NCI-H1092 (cell line): ENCODE results near the gene TMEM43.

Experiments used
- DNase-seq: peaks from one replicate; lab custom pipeline; 2025; lab: John Stamatoyannopoulos, UW

The TMEM43 gene

DNA sequence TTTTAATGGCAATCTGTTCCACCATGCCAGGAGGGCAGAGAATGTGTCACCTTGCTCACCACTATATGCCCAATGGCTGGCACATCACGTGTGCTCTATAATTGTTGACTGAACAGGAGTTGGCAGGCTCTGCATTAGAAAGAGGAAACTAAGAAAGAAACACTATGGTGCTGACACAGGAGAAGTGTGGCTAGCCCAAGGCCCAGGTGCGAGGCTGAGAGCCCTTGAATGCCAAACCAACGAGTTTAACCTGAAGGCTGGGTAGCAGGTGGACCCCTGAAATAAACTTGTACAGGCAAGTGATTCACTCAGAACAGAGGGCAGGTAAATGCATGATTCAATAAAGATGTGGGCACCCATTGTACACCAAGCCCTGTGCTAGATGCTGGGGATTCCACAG lies 2.6 kb upstream of the TMEM43 start:
- DNase-seq: no peak

DNA sequence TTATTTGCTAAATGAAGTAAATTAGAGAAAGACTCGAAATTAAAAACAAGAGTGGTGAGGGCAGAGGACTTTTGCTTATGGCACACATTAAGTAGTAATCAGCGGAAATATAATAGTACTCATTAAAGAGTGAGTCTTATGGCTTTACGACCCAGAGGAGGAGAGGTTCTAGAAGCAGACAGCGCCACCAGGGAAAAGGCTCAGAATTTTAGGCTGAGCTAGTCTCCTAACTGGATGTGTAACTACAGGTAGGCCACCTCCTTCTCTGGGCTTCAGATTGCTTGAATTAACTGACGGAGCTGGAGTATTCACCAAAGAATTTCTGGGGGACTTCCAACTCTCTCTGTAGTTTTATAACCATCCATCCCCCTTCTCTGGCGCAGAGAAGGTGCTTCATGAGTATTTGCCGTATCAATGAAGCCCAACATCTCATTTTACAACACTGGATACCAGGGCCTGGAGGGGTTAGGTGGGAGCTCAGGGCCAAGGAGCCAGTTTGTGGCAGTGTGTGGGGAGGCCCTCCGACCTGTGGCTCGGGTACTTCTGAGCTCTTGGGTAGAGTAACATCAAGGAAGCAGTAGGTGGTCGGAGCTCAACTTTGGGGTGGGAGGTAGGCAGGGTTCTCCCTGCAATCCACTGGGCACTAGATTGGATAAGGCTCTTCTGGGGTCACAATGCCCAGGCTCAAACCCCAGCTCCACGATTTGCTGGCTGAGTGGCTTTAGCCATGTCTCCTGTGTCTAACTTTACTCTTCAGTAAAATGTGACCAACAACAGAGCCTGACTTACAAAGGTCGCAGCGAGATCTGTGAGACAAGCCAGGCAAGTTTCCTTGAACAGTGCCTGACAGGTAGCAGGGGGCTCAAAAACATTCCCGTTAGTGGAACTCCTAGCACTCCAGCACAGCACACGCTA lies 1.3 kb upstream of the TMEM43 start:
- no peak for DNase-seq

DNA sequence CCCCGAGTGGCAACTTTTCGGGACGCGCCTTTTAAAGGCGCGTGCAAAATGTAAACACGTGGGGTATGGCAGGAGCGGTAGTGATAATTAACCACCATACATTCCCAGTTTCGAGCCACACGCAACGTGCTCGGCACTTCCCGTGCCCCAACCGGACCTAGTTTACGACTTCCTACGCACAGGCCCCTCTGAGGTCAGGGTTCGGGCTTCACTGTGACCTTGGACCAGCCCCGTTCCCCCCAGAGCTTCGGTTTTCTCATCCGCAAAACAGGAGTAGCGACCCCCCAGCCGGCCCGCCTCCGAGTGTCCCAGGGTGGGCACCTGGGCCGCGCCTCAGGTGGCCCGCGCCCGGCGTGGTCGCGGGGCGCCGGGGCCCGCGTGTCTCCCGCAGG lies 633 bp upstream of the TMEM43 start:
- peak; percentile 31 for DNase-seq

DNA sequence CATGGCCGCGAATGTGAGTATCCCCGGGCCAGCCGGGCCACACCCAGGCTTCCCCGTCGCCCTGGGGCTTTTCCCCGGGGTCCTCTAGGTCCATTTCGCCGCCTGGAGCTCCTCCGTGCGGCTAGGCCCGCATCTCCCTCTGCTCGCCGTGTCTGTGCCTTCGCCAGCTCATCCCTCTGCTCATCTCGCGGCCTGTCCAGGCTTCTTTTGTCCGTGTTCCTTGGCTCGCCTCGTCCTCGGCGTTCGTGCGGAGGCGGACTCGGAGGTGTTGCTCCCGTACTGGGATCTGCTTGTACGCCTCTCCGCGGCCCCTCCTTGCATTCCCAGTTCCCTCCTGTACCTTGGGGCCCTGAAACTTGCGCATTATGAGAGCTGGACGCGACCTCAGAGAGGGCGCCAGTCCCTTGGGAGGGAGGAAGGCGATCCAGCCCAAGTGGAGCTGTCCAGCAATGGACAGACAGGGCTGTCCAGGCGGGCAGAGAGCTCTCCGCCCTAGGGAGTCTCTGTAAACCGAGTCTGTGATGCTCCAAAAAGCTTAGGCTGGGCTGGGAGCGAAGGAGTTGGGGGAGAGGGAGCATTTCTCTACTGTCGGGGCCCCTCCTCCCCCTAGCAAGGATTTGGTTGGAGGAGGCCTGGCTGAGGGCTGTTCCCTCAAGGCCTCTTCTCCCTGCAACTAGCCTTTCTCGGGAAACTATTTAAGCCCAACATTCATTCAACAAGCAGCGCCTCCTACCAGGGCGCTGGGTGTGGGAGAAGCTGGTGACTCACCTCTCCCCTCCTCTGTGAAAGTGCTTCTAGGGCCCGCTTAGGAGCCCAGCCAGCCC lies 553 bp downstream of the TMEM43 start:
- DNase-seq: peak; percentile 10

DNA sequence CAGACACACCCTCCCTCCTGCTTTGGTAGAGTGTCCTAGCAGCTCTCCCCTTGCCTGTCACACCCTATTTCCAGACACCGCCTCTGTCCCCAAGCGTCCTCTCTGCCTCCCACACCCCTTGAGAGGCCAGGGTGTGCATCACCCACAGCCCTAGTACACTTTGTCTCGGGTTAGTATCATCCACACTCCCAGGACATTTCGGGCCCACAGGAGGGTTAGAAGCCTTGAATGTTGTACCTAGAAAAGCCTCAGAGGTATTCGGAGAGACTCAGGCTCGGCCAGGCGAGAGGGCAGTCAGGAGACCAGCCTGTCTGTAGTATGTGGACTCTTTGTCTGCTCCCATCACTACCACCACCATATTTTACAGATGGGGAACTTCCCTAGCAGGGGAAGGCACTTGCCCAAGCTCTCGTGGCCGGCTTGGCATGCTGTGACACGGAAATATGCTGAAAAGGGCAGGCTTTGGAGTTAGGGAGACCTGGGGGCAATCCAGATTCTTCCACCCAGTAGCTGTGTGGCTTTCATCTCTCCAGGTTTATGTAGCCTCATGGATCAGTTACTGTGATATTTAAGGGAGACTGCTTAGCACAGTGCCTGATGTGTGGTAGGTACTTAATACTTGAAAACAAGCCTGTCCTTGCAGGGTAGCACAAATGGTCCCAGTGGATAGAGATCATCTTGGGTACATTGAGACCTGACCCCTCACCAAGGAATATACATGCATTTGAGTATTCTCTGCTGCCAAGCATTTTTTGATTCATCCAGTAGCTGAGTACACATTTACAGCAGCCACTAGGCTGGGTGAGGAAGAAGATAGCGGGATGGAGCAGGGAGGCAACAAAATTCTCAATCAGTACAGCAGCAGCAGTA lies 1.4 kb downstream of the TMEM43 start:
- DNase-seq: no peak

DNA sequence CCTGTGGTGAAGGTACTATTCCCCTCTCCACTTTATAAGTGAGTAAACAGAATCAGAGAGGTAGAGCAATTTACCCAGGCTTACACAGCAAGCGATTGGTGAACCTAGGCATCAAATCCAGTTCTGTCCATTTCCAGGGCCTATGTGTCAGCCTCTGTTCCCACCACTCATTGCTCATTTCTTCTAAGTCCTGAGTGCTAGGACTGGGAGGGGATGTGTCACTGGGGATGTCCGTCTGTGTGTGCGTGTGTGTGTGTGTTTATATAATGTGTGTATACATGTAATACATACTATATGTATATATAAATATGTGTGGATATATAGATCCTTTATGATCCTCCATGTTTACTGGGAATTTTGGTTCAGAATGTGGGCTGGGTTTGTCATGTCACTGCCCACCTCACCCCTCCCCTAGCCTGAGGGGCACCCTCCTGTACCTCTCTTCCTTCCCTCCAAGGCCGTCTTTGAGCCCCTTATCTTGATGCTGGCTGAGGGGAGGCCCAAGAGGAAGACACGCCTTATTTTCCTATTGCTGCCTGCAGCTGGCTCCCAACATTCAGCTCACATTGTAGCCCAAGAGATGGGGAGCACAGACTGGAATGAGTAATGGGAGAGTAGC lies 2.1 kb downstream of the TMEM43 start:
- DNase-seq: no peak

DNA sequence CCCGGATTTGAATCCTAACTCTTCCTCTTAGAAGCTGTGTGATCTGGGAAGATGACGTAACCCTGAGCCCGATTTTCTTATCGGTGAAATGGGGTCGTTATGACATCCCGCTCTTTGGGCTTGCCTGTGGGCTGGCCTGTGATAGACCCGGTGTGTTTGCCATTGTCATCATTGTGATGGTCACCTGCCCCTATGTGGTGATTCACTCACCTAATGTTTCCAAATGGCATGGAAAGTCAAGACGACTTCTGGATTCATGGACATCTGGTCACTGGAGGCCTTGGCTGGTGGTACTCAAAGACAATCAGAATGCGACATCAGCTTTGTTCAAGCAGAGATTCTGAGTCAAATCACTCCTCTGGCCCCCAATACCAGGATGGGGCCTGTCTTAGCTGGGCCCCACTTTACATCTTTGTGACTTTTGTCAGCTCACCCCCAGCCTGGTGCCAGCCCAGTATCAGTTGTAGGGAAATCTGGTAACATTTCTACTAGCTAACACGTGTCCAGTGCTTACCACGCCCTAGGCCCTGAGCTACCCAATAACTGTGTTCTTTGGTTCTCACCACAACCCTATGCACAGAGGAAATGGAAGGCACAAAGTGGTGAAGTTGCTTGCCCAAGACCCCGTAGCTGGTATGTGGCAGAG lies 2.8 kb downstream of the TMEM43 start:
- no peak for DNase-seq

DNA sequence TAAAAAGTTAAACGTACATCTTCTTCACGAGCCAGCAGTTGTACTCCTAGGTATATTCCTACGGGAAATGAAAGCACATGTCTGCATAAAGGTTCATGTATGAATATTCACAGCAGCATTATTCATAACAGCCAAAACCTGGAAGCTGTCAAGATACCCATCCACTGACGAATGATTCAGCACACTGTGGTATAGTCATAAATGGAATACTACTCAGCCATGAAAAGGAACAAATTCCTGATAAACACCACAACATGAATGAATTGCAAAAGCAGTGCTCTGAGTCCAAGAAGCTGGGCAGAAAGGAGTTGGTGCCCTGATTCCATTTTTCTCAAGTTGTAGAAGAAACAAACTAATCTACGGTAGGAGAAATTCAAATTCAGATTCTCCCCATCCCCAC lies 3.9 kb downstream of the TMEM43 start:
- DNase-seq: no peak

DNA sequence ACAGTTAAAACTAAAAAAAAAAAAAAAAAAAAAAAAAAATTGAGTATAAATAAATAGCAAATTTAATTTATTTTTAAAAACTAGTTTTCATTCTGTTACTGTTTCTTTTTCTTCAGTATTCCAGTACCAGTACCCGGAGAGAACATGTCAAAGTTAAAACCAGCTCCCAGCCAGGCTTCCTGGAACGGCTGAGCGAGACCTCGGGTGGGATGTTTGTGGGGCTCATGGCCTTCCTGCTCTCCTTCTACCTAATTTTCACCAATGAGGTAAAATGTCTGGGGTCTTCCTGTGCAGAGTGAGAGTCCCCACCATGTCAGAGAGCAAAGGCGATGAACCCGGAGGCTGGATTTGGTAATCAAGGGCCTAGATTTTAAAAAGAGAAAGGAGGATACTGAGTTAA lies 4.4 kb downstream of the TMEM43 start:
- no peak for DNase-seq

DNA sequence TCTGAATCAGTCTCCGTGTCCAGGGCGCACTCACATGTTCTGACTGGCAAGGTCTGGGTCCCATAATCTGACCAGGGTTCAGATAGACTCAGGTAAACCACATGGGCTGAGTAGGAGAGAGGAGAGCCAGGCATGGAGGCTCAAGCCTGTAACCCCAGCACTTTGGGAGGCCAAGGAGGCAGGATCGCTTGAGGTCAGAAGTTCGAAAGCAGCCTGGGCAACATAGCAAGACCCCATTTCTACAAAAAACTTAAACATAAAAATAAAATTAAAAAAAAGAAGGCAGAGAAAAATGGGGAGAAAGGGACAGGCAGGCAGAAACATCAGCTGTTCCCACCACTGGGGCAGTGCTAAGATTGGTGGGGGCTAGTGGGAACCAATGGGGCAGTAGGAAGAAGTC lies 5.4 kb downstream of the TMEM43 start:
- no peak for DNase-seq

DNA sequence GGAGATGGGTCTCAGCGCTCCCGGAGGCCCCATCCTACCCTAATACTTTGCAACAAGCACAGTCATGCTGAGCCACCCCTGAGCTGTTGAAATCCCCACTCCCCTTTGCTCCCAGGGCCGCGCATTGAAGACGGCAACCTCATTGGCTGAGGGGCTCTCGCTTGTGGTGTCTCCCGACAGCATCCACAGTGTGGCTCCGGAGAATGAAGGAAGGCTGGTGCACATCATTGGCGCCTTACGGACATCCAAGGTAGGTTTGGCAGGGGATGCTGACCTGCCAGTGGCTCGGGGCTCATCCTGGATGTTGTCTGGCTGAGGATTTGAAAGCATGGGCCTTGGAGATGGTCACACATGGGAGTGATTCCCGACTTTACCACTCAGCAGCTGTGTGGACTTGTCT lies 5.9 kb downstream of the TMEM43 start:
- no peak for DNase-seq

DNA sequence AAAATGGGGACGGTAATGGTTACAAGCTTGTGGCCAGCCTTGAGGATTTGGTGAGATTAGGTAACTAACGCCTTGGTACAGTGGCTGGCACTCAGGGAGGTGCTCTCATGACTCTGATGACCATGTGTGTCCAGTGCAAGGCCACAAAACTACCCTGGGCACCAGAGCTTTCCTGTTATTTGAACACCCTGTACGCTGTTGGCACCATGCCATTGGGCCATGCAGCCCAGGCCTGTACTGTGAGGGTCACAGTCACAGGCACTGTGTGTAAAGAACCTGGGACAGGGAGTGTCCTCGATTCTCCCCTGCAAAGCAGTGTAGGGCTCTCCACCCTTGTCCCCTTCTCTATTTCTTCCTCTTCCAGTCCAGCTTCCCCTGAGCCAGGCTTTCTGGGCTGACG lies 6.3 kb downstream of the TMEM43 start:
- DNase-seq: no peak

DNA sequence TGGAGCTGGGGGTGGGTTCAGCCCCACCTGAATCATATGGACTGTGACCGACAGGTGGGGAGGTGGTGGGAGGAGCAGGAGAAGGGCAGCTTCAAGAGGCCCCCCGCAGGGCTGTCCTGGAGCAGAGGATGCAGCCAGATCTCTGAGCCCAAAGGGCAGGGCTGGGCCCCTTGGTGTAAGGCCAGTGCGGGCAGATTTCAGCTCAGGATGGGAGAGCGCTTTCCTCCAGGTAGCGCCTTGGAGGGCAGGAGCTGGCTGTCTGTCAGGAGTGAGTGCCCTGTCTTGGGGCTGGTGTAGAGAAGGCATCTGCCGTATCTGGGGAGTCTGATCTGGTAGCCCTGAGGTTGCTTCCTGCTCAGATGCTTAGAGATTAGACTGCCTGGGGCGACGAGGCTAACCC lies 7.3 kb downstream of the TMEM43 start:
- DNase-seq: no peak

DNA sequence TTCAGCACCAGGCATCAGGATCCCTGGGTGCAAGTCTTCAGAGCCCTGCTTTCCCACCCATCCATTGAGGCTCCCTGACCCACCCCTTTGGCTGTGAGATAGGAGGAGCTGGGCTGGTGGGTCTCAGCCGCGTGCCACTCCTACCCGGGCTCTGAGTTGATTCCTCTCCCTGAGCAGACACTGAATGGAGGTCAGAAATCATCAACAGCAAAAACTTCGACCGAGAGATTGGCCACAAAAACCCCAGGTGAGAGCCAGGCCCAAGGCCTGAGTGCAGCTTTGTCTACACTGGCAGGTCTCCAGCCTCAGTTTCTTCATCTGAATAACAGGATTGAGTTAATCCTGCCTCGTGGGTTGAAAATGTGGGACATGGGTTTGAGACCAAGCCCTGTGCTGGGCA lies 7.8 kb downstream of the TMEM43 start:
- DNase-seq: no peak

DNA sequence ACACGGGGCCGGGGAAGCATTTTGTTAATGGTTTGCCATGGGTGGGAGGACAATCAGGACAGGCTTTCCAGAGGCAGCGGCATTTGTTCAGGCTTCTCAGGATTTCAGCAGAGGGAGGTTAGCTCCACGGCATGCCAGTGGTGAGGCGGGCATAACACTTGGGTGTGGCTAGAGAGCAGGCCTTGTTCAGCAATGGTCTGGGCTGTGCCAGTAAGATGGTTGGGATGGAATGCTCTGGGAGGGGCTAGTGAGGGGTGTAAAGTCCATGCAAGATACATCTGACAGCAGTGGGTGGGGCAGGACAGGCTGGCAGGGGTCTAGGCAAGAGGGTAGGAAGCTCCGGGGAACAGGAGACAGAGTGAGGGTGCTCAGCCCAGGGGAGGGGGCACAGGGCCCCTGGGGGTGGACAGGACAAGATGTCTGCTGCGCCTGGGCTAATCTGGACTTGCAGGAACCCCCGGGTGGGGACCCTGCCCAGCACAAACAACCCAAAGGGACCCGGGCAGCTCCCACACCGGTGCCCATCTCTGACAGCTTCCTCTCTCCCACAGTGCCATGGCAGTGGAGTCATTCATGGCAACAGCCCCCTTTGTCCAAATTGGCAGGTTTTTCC lies 8.4 kb downstream of the TMEM43 start:
- DNase-seq: no peak

DNA sequence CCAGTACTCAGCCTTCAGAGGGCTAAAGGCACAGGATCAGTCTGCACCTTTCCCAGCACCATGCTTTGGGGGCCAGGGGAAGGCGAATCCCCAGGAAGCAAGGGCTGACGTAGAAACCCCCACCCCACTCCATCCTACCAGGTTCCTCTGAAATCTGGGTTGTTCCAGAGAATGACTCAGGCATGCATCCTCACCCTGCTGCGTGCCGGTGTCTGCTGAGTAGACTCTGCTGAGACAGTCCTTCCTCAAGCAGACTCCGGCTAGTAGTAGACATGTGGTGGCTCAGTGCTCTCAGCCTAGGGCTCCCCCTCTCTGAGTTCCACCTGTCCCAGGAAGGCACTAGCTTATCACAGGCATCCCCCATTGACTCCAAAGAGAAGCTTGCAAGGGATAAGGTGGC lies 9.0 kb downstream of the TMEM43 start:
- no peak for DNase-seq

DNA sequence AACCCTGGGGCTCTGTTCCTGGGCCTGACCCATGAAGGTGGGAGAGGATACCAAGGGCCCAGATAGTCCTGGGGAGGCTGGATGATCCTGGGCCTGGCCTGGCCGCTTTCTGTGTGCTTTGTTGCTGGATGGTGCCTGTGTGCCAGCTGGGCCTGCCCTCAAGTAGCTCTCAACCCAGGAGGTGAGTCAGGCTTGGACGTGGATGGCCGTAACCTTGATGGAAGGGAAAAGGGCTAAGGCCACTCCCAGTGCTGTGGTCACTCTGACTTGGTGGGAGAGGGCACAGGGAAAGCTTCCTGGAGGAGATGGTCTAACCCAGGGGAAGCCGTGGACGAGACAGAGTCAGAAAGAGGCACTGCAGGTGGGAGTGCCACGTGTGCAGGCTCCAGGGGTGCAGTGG lies 9.4 kb downstream of the TMEM43 start:
- DNase-seq: no peak

DNA sequence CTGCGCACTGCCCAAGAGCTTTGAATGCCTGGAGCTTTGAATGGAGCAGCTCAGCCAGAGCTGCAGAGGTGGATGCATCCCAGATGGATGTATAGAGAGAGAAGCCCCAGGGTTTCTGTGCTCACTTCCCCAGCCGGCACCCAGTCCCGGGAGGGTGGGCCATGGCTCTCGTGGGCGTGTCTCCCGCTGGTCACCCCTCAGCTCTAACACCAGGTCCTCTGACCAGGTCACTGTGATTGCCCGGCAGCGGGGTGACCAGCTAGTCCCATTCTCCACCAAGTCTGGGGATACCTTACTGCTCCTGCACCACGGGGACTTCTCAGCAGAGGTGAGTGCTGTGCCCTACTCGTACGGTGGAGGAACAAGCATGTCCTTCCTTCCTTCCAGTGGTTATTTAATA lies 10.7 kb downstream of the TMEM43 start:
- DNase-seq: no peak

DNA sequence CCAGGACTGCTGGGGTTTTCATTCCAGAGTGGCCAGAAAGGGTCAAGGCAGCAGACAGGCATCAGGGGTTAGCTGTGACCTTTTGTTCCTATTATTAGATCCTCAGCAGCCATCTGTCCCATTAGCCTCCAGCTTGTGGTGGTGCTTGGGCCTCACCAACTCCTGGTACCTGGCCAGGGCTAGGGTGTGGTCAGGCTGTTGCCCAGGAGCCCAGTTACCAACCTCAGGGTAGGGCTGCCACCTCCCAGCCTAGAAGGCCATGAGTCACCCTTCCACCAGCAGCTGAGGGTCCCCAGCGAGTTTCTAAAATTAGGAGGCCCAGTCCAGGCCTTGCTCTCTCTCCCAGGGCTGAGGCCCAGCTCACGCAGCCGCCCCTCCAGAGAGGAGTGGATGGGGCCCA lies 12.2 kb downstream of the TMEM43 start:
- no peak for DNase-seq

DNA sequence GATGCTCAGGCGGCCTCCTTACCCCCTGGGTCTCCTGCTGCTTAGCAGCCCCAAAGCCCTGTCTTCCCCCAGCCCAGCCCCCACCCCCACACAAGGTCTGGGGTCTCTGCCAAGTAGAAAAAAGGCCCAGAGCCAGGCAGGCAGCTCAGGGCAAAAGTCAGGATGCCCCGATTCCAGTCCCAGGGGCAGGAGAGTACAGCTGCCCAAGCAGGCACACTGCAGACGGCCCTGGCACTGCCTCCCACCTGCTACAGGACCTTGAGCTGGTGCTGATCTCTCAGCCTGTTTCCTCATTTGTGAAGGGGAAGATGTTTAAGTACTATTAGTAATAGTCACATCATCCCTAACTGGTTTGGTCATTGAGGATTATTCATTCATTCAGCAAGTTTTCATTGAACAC lies 12.6 kb downstream of the TMEM43 start:
- DNase-seq: no peak
